Panc1 (cell line): Measurements from ENCODE around the gene SLCO4A1. TPM values are rescaled to one million over a fixed set of nuclear protein-coding genes. Genes with fewer than 3 reads are reported as not detected.

Source experiments
- ATAC-seq: fragments of 200-7000 bp; cut with Tn5 transposase; 2 replicates; pipeline ENCODE4 v1.9.1; 2020; ENCODE audit warnings: mild to moderate bottlenecking, moderate library complexity
- BruUV-seq: library from RNA; stranded (reverse); fragments of 400-500 nt; replicated peaks from 2 replicates; lab custom pipeline; 2021; lab: Mats Ljungman, UMichigan
- CTCF ChIA-PET: fragments of 300-600 bp; sonication (Branson Sonifier 250); formaldehyde crosslinking; loops from one replicate; lab custom pipeline; 2022; ENCODE audit warnings: antibody characterized with exemption; lab: Charles Lee
- POLR2A ChIA-PET: fragments of 300-600 bp; sonication (Branson Sonifier 250); formaldehyde crosslinking; loops from one replicate; lab custom pipeline; 2022; ENCODE audit warnings: antibody characterized with exemption; lab: Charles Lee
- DNase-seq: peaks from one replicate; pipeline ENCODE4 v3.0.0-alpha.2; 2010; ENCODE audit warnings: low read depth, low spot score
- H3K27ac ChIP-seq: 2 replicates; pipeline ENCODE4 v1.5.1; 2011; ENCODE audit warnings: mild to moderate bottlenecking, low read length, inconsistent platforms
- H3K27me3 ChIP-seq: fragments of 200-500 bp; sonication (Bioruptor generic); 2 replicates; pipeline ENCODE4 v1.6.0; 2014; ENCODE audit warnings: low read length, inconsistent platforms; ENCODE audit not compliant: control insufficient read depth, insufficient read depth
- H3K36me3 ChIP-seq: fragments of 200-500 bp; sonication (Bioruptor generic); 2 replicates; pipeline ENCODE4 v1.5.1; 2014; ENCODE audit warnings: inconsistent platforms, mild to moderate bottlenecking, low read length, moderate library complexity; ENCODE audit not compliant: control insufficient read depth, insufficient read depth
- H3K4me1 ChIP-seq: 2 replicates; pipeline ENCODE4 v1.5.1; 2011; ENCODE audit warnings: inconsistent platforms, mild to moderate bottlenecking, low read length, moderate library complexity; ENCODE audit not compliant: control insufficient read depth, insufficient read depth
- H3K4me3 ChIP-seq, 2 experiments: 2 replicates each; pipeline ENCODE4 v1.5.1; 2011 to 2012; ENCODE audit warnings: low read depth in 2 of 2, low read length in 2 of 2, mild to moderate bottlenecking in 2 of 2, inconsistent platforms in 1 of 2, moderate library complexity in 1 of 2
- H3K9me3 ChIP-seq: fragments of 200-500 bp; sonication (Bioruptor generic); 2 replicates; pipeline ENCODE4 v1.5.1; 2014; ENCODE audit warnings: low read depth, mild to moderate bottlenecking, inconsistent platforms, low read length, moderate library complexity; ENCODE audit not compliant: control insufficient read depth, insufficient read depth
- CTCF ChIP-seq: fragments of 450-650 bp; IDR thresholded peaks from 2 replicates; pipeline ENCODE4 v1.5.1; 2017; ENCODE audit warnings: mild to moderate bottlenecking
- POLR2AphosphoS5 ChIP-seq: IDR thresholded peaks from 2 replicates; pipeline ENCODE4 v1.6.1; 2012; ENCODE audit warnings: mild to moderate bottlenecking, low read depth, low read length, moderate library complexity
- REST ChIP-seq, 2 experiments: IDR thresholded peaks; 2 replicates each; pipeline ENCODE4 v1.6.1; 2011 to 2012; ENCODE audit warnings: low read depth in 2 of 2, control low read depth in 1 of 2, low read length in 1 of 2, mild to moderate bottlenecking in 1 of 2, moderate library complexity in 1 of 2; ENCODE audit not compliant: insufficient read depth in 1 of 2
- SIN3A ChIP-seq: IDR thresholded peaks from 2 replicates; pipeline ENCODE4 v1.6.1; 2012; ENCODE audit warnings: low read depth, mild to moderate bottlenecking, low read length, moderate library complexity, borderline replicate concordance; ENCODE audit not compliant: insufficient read depth
- TCF7L2 ChIP-seq: IDR thresholded peaks from 2 replicates; pipeline ENCODE4 v1.6.1; 2011; ENCODE audit warnings: mild to moderate bottlenecking, low read depth, low read length, inconsistent platforms
- in situ Hi-C: cut with HindIII; loops from 2 replicates; pipeline ENCODE4 v1.10.0; 2016; ENCODE audit warnings: low sequenced_read_pairs, low pct_unique_long_range_greater_than_20kb
- intact Hi-C: fragments of 100-400 bp; cut with micrococcal nuclease; formaldehyde crosslinking; loops from one replicate; pipeline ENCODE4 v1.10.0; 2022; ENCODE audit not compliant: unreplicated experiment
- total RNA-seq: library from RNA; stranded (reverse); gene quantifications from one replicate; pipeline ENCODE4 v1.2.1, GENCODE V29; 2021; ENCODE audit not compliant: unreplicated experiment

The SLCO4A1 gene
- total RNA-seq, 1 experiment from 2014 or later = 167 TPM

- ATAC-seq = no peak
- BruUV-seq = no TSS peak
- CTCF ChIA-PET = interaction anchor here (0.8 kb wide), 1 partner anchor 15 kb away, joined by 4 read pairs; no protein-coding TSS in a partner anchor
- TF ChIP-seq SIN3A = no peak
- TF ChIP-seq REST (IDR thresholded peaks at IDR 0.05; ENCODE audit: insufficient read depth in 1 of 2, low read depth in 2 of 2, low read length in 1 of 2) = no peak
- TF ChIP-seq TCF7L2 = no peak
- no peak for TF ChIP-seq CTCF
- no peak for TF ChIP-seq POLR2AphosphoS5
- in situ Hi-C loops (no loop called here), intact Hi-C loops (no loop called here)
- Histone ChIP-seq H3K27me3 (no peaks in the 10 kb centered on the region), H3K36me3 (no peaks in the 10 kb centered on the region), H3K4me1 (peaks cover 56% of the 10 kb centered on the region), H3K4me3 (peak overlapping the region in 1 of 2 experiments; percentile 25; a peak in 1 of 4 replicates), H3K27ac (peak overlapping the region; percentile 87), H3K9me3 (no peaks in the 10 kb centered on the region)
- POLR2A ChIA-PET = no interaction called here
- no peak for DNase-seq
Measured at GRCh38 chr20:62601714-62602113, 40.6 kb upstream of the SLCO4A1 start.

GRCh38 chr20:62602550-62602949 lies 39.8 kb upstream of the SLCO4A1 start:
- Histone ChIP-seq H3K27ac (peak overlapping the region; percentile 87), H3K36me3 (no peaks in the 10 kb centered on the region), H3K4me3 (peak overlapping the region; percentile 21 to 25), H3K9me3 (no peaks in the 10 kb centered on the region), H3K4me1 (peaks cover 65% of the 10 kb centered on the region), H3K27me3 (no peaks in the 10 kb centered on the region)
- in situ Hi-C loops = no loop called here
- ATAC-seq (peak; percentile 26; the same call in 1 of the 2 replicates), DNase-seq (no peak)
- BruUV-seq = no TSS peak
- TF ChIP-seq SIN3A (no peak), POLR2AphosphoS5 (no peak), REST (IDR thresholded peaks at IDR 0.05; ENCODE audit: insufficient read depth in 1 of 2, low read depth in 2 of 2, low read length in 1 of 2) (no peak), TCF7L2 (no peak), CTCF (no peak)
- CTCF ChIA-PET = no interaction called here
- intact Hi-C loops = no loop called here
- POLR2A ChIA-PET = no interaction called here
